K562 (cell line): ENCODE results near the gene GLIS1. TPM values are rescaled to one million over a fixed set of nuclear protein-coding genes. Genes with fewer than 3 reads are reported as not detected.
"Not testable (repeated sequence)": the region's sequence is repeated elsewhere in the genome, so short reads cannot be mapped to it uniquely, and the experiment has no call there.

ENCODE experiments used
- ATAC-seq: fragments of 200-7000 bp; cut with Tn5 transposase; 3 replicates; pipeline ENCODE4 v1.9.1; 2020; ENCODE audit warnings: moderate library complexity
- BruUV-seq: library from RNA; stranded (reverse); fragments of 400-500 nt; replicated peaks from 2 replicates; lab custom pipeline; 2021; lab: Mats Ljungman, UMichigan
- CTCF ChIA-PET: fragments of 300-600 bp; formaldehyde crosslinking; extraction: SDS; loops from one replicate; lab custom pipeline; 2021; ENCODE audit warnings: low intra/inter-chr PET ratio; lab: Yijun Ruan, JAX
- POLR2A ChIA-PET: fragments of 300-600, 350-650 bp; sonication (Branson Sonifier 250); formaldehyde crosslinking; extraction: SDS; loops from one replicate; lab custom pipeline; 2021; ENCODE audit warnings: antibody characterized with exemption, inconsistent platforms; lab: Yijun Ruan, JAX
- DNase-seq, 4 experiments: peaks; one replicate each; pipeline versions ENCODE4 v3.0.0 to v3.0.0-alpha.2; 2011 to 2018; ENCODE audit warnings: low spot score in 3 of 4, mixed read lengths in 3 of 4; ENCODE audit errors: extremely low read depth in 1 of 4
- FAIRE-seq: peaks from 2 replicates; lab custom pipeline; 2011; peaks lifted over from hg19 to GRCh38; lab: Jason Lieb, UNC
- H2AFZ ChIP-seq: 2 replicates; pipeline ENCODE4 v1.6.0; 2011; ENCODE audit warnings: low read depth, low read length, control low read depth, inconsistent platforms
- H3K27ac ChIP-seq: fragments of 200-600 bp; 3 replicates; pipeline ENCODE4 v1.8.0; 2011; ENCODE audit warnings: low read depth, mild to moderate bottlenecking, control low read depth, inconsistent platforms, low read length, moderate library complexity, mixed read lengths; ENCODE audit errors: extremely low read depth
- H3K27me3 ChIP-seq, 2 experiments: fragments of 300-600 bp in 1 of 2; 2 replicates in 1 of 2; 3 replicates in 1 of 2; pipeline versions ENCODE4 v1.6.0 to v1.8.0; 2011; ENCODE audit warnings: inconsistent platforms in 2 of 2, low read length in 2 of 2, mild to moderate bottlenecking in 1 of 2, mixed read lengths in 1 of 2, moderate library complexity in 1 of 2; ENCODE audit not compliant: control insufficient read depth in 2 of 2, insufficient read depth in 2 of 2
- H3K36me3 ChIP-seq: fragments of 300-600 bp; 3 replicates; pipeline ENCODE4 v1.8.0; 2011; ENCODE audit warnings: mild to moderate bottlenecking, low read length, inconsistent platforms; ENCODE audit not compliant: control insufficient read depth, insufficient read depth
- H3K4me1 ChIP-seq, 2 experiments: fragments of 200-600 bp in 1 of 2; replicated peaks in 1 of 2; 2 replicates in 1 of 2; 3 replicates in 1 of 2; pipeline versions ENCODE4 v1.5.1 to v1.8.0; 2011; ENCODE audit warnings: inconsistent platforms in 2 of 2, low read length in 2 of 2, mild to moderate bottlenecking in 1 of 2, mixed read lengths in 1 of 2, moderate library complexity in 1 of 2; ENCODE audit not compliant: control insufficient read depth in 2 of 2, insufficient read depth in 2 of 2
- H3K4me2 ChIP-seq: 2 replicates; pipeline ENCODE4 v1.6.1; 2011; ENCODE audit warnings: low read length, control low read depth, inconsistent platforms, mixed read lengths; ENCODE audit not compliant: insufficient read depth
- H3K4me3 ChIP-seq: fragments of 200-600 bp; sonication (generic), shearing (Covaris generic); 2 replicates; pipeline ENCODE4 v1.5.1; 2016; ENCODE audit warnings: control low read depth, inconsistent platforms
- H3K79me2 ChIP-seq: fragments of 200-600 bp; 3 replicates; pipeline ENCODE4 v1.8.0; 2011; ENCODE audit warnings: low read length, inconsistent platforms; ENCODE audit not compliant: control insufficient read depth, insufficient read depth
- H3K9ac ChIP-seq, 2 experiments: 2 replicates each; pipeline versions ENCODE4 v1.6.0 to v1.6.1; 2011; ENCODE audit warnings: low read depth in 2 of 2, low read length in 2 of 2, control low read depth in 1 of 2, inconsistent platforms in 1 of 2, mild to moderate bottlenecking in 1 of 2, mixed read lengths in 1 of 2; ENCODE audit not compliant: insufficient read depth in 1 of 2
- H3K9me1 ChIP-seq: one replicate; pipeline ENCODE4 v1.6.0; 2011; ENCODE audit warnings: inconsistent platforms, mild to moderate bottlenecking, low read length, moderate library complexity; ENCODE audit not compliant: control insufficient read depth, insufficient read depth
- H3K9me3 ChIP-seq: replicated peaks from 2 replicates; pipeline ENCODE4 v1.5.1; 2011; ENCODE audit warnings: low read depth, low read length, inconsistent platforms; ENCODE audit not compliant: control insufficient read depth, insufficient read depth
- H4K20me1 ChIP-seq: replicated peaks from 2 replicates; pipeline ENCODE4 v1.6.1; 2011; ENCODE audit warnings: low read length, inconsistent platforms, mixed read lengths; ENCODE audit not compliant: control insufficient read depth, insufficient read depth
- POLR3A ChIP-seq: IDR thresholded peaks from 2 replicates; pipeline ENCODE4 v1.6.1; 2011; ENCODE audit warnings: borderline replicate concordance, mild to moderate bottlenecking, moderate library complexity; ENCODE audit not compliant: insufficient read length, insufficient read depth; ENCODE audit errors: extremely low read depth
- WGBS: fragments of 100-300 bp; shearing (Covaris generic); methylation state at CpG from one replicate; pipeline ENCODE4 v1.1.6; 2016; ENCODE audit warnings: low coverage, mixed read lengths; ENCODE audit not compliant: insufficient coverage; ENCODE audit errors: missing lambda C conversion rate; 5-methylcytosine and 5-hydroxymethylcytosine counted together
- in situ Hi-C: fragments of 300-500 bp; cut with MboI; formaldehyde crosslinking; loops from 4 replicates; pipeline ENCODE4 v1.15.0; 2018; ENCODE audit warnings: inconsistent platforms, mixed read lengths
- intact Hi-C: fragments of 100-400 bp; cut with micrococcal nuclease; formaldehyde crosslinking; loops from 2 replicates; pipeline ENCODE4 v1.14.2; 2022
- polyA plus RNA-seq, 8 experiments: library from polyadenylated mRNA; depleted of rRNA in 4 of 8; stranded (reverse) in 5 of 8; unstranded in 3 of 8; fragments of >200 nt; fragmentation: Nextera tagmentation in 2 of 8; fragmentation: Illumina TruSeq in 1 of 8; extraction: Ambion mirVana in 2 of 8; extraction: Trizol in 1 of 8; gene quantifications; 2 replicates each; pipeline versions ENCODE4 v1.2.1 to v1.2.3, GENCODE V29; 2011 to 2014; ENCODE audit warnings: inconsistent platforms in 1 of 8, missing spikeins in 1 of 8
- total RNA-seq, 7 experiments: library from RNA; depleted of rRNA in 6 of 7; stranded (reverse); fragments of >200 nt in 6 of 7; fragmentation: Illumina TruSeq in 2 of 7; extraction: Trizol in 2 of 7; gene quantifications; 2 replicates each; pipeline versions ENCODE4 v1.2.1 to v1.2.3, GENCODE V29; 2011 to 2021; ENCODE audit warnings: low replicate concordance in 1 of 7
- TF ChIP-seq, protein P1 (sequence below), 2 experiments: fragments of 450-650 bp; IDR thresholded peaks; 2 replicates each; pipeline ENCODE4 v1.6.1; 2018; ENCODE audit warnings: mild to moderate bottlenecking in 2 of 2, low read depth in 1 of 2; ENCODE audit not compliant: partially characterized antibody in 2 of 2

The GLIS1 gene
- total and polyA plus RNA-seq, 9 of the 15 experiments (the other 6 are each of a cell fraction or from before 2014, with no cell fraction given) = not detected

DNA sequence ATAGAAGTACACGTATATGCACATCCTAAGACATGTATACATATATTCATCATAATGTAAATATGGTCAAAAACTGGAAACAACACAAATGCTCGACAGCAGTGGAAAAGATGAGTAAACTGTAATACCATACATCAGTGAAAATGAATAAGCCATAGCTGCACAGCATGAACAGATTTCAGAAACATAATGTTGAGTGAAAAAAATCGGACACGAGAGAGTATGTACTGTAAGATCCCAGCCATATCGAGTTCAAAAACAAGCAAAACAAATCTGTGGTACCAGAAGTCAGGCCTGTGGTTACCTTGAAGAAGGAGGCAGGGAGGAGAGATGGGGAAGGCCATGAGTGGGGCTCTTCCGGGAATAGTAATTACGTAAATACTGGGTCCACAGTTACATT is 90.4 kb downstream of the GLIS1 start (continued):
- TF ChIP-seq, protein P1, sequence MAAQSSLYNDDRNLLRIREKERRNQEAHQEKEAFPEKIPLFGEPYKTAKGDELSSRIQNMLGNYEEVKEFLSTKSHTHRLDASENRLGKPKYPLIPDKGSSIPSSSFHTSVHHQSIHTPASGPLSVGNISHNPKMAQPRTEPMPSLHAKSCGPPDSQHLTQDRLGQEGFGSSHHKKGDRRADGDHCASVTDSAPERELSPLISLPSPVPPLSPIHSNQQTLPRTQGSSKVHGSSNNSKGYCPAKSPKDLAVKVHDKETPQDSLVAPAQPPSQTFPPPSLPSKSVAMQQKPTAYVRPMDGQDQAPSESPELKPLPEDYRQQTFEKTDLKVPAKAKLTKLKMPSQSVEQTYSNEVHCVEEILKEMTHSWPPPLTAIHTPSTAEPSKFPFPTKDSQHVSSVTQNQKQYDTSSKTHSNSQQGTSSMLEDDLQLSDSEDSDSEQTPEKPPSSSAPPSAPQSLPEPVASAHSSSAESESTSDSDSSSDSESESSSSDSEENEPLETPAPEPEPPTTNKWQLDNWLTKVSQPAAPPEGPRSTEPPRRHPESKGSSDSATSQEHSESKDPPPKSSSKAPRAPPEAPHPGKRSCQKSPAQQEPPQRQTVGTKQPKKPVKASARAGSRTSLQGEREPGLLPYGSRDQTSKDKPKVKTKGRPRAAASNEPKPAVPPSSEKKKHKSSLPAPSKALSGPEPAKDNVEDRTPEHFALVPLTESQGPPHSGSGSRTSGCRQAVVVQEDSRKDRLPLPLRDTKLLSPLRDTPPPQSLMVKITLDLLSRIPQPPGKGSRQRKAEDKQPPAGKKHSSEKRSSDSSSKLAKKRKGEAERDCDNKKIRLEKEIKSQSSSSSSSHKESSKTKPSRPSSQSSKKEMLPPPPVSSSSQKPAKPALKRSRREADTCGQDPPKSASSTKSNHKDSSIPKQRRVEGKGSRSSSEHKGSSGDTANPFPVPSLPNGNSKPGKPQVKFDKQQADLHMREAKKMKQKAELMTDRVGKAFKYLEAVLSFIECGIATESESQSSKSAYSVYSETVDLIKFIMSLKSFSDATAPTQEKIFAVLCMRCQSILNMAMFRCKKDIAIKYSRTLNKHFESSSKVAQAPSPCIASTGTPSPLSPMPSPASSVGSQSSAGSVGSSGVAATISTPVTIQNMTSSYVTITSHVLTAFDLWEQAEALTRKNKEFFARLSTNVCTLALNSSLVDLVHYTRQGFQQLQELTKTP (IDR thresholded peaks at IDR 0.05; ENCODE audit: low read depth in 1 of 2, partially characterized antibody in 2 of 2) = no peak
- no peak for TF ChIP-seq POLR3A

DNA sequence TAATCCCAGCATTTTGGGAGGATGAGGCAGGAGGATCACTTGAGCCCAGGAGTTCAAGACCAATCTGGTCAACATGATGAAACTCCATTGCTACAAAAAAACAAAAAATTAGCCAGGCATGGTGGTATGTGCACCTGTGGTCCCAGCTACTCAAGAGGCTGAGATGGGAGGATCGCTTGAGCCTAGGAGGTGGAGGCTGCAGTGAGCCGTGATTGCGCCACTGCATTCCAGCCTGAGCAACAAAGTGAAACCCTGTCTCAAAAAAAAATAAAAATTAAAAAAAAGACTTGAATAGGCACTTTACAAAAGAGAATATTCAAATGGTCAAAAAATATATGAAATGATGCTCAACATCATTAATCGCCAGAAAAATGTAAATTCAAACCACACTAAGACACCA is 91.0 kb downstream of the GLIS1 start:
- 0% methylated on average over 4 of the region's 4 CpGs for WGBS
- H3K36me3 ChIP-seq, H3K9ac ChIP-seq, H3K4me2 ChIP-seq, in situ Hi-C loops, H3K9me3 ChIP-seq, H2AFZ ChIP-seq, intact Hi-C loops, BruUV-seq, CTCF ChIA-PET, H3K4me3 ChIP-seq, H3K9me1 ChIP-seq, DNase-seq, H3K4me1 ChIP-seq, H4K20me1 ChIP-seq, H3K27ac ChIP-seq, H3K79me2 ChIP-seq, ATAC-seq, FAIRE-seq: not testable (repeated sequence)
- POLR2A ChIA-PET = interaction anchor here (1.0 kb wide), 1 partner anchor 149 kb away, joined by 3 read pairs; no protein-coding TSS in a partner anchor
- peaks cover 25 to 50% of the 10 kb centered on the region in 2 experiments for H3K27me3 ChIP-seq
